ENCODE measurements around the gene ELK4. TPM values are rescaled to one million over a fixed set of nuclear protein-coding genes. Genes with fewer than 3 reads are reported as not detected.
A peak's percentile ranks its signal among the peaks of the same experiment; 100 is the strongest.

ELK4 gene
- total RNA-seq, 1 experiment from 2014 or later: 32.4 TPM

GRCh38 chr1:205600085-205600484 is 31.7 kb downstream of the ELK4 start:
- DNase-seq: no peak
- Histone ChIP-seq H3K36me3 (peaks cover 14% of the 10 kb centered on the region), H3K4me1 (no peaks in the 10 kb centered on the region), H3K4me3 (no peak overlapping the region), H3K27ac (no peak overlapping the region), H3K9me3 (replicated peaks) (no peaks in the 10 kb centered on the region), H3K27me3 (no peaks in the 10 kb centered on the region)

- no peak overlapping the region for H3K27ac ChIP-seq
- H3K36me3 ChIP-seq: peaks cover 14% of the 10 kb centered on the region
- H3K27me3 ChIP-seq: no peaks in the 10 kb centered on the region
- DNase-seq: no peak
- no peaks in the 10 kb centered on the region for H3K4me1 ChIP-seq
- H3K4me3 ChIP-seq: no peak overlapping the region
- H3K9me3 ChIP-seq (replicated peaks): no peaks in the 10 kb centered on the region
Measured at GRCh38 chr1:205599669-205600042, 32.2 kb downstream of the ELK4 start.

GRCh38 chr1:205598841-205599668 is 32.8 kb downstream of the ELK4 start:
- H3K27ac ChIP-seq: no peak overlapping the region
- no peak for DNase-seq
- no peaks in the 10 kb centered on the region for H3K27me3 ChIP-seq
- peaks cover 11% of the 10 kb centered on the region for H3K36me3 ChIP-seq
- no peaks in the 10 kb centered on the region for H3K4me1 ChIP-seq
- H3K9me3 ChIP-seq (replicated peaks): no peaks in the 10 kb centered on the region
- H3K4me3 ChIP-seq: no peak overlapping the region

- no peaks in the 10 kb centered on the region for H3K4me1 ChIP-seq
- DNase-seq: no peak
- no peaks in the 10 kb centered on the region for H3K9me3 ChIP-seq (replicated peaks)
- no peak overlapping the region for H3K4me3 ChIP-seq
- H3K27me3 ChIP-seq: no peaks in the 10 kb centered on the region
- no peak overlapping the region for H3K27ac ChIP-seq
- peaks cover 8% of the 10 kb centered on the region; the same call in 1 of the 2 replicates for H3K36me3 ChIP-seq
Measured at GRCh38 chr1:205597691-205598314, 34.0 kb downstream of the ELK4 start.

- Histone ChIP-seq H3K36me3 (0 out of 2 replicates have a peak, but pooled peaks cover 2% of the 10 kb centered on the region), H3K4me3 (no peak overlapping the region), H3K27me3 (no peaks in the 10 kb centered on the region), H3K27ac (no peak overlapping the region), H3K4me1 (no peaks in the 10 kb centered on the region), H3K9me3 (replicated peaks) (no peaks in the 10 kb centered on the region)
- no peak for DNase-seq
Measured at GRCh38 chr1:205596876-205597275, 34.9 kb downstream of the ELK4 start.

- no peak for DNase-seq
Measured at GRCh38 chr1:205595861-205596260, 36.0 kb downstream of the ELK4 start.

GRCh38 chr1:205595435-205595834 is 36.4 kb downstream of the ELK4 start:
- no peak overlapping the region for H3K4me3 ChIP-seq
- DNase-seq: no peak
- no peaks in the 10 kb centered on the region for H3K9me3 ChIP-seq (replicated peaks)
- H3K4me1 ChIP-seq: no peaks in the 10 kb centered on the region
- no peak overlapping the region for H3K27ac ChIP-seq
- 0 out of 2 replicates have a peak, but pooled peaks cover 2% of the 10 kb centered on the region for H3K36me3 ChIP-seq
- H3K27me3 ChIP-seq: no peaks in the 10 kb centered on the region

More at GRCh38 chr1:205595861-205596260, 36.0 kb downstream of the ELK4 start:
- no peaks in the 10 kb centered on the region for H3K27me3 ChIP-seq
- H3K36me3 ChIP-seq: 0 out of 2 replicates have a peak, but pooled peaks cover 2% of the 10 kb centered on the region
- no peak overlapping the region for H3K4me3 ChIP-seq
- H3K9me3 ChIP-seq (replicated peaks): no peaks in the 10 kb centered on the region
- H3K27ac ChIP-seq: no peak overlapping the region
- no peaks in the 10 kb centered on the region for H3K4me1 ChIP-seq

GRCh38 chr1:205594846-205595245 is 37.0 kb downstream of the ELK4 start:
- DNase-seq: no peak
- Histone ChIP-seq H3K27me3 (no peaks in the 10 kb centered on the region), H3K4me1 (no peaks in the 10 kb centered on the region), H3K36me3 (0 out of 2 replicates have a peak, but pooled peaks cover 2% of the 10 kb centered on the region), H3K4me3 (no peak overlapping the region), H3K9me3 (replicated peaks) (no peaks in the 10 kb centered on the region), H3K27ac (no peak overlapping the region)

GRCh38 chr1:205593967-205594366 is 37.8 kb downstream of the ELK4 start:
- Histone ChIP-seq H3K4me1 (no peaks in the 10 kb centered on the region), H3K36me3 (0 out of 2 replicates have a peak, but pooled peaks cover 2% of the 10 kb centered on the region), H3K27ac (no peak overlapping the region), H3K9me3 (replicated peaks) (no peaks in the 10 kb centered on the region), H3K4me3 (no peak overlapping the region), H3K27me3 (no peaks in the 10 kb centered on the region)
- no peak for DNase-seq

GRCh38 chr1:205593532-205593931 is 38.3 kb downstream of the ELK4 start:
- H3K4me3 ChIP-seq: no peak overlapping the region
- H3K27ac ChIP-seq: no peak overlapping the region
- H3K36me3 ChIP-seq: no peaks in the 10 kb centered on the region
- no peaks in the 10 kb centered on the region for H3K27me3 ChIP-seq
- DNase-seq: no peak
- H3K4me1 ChIP-seq: no peaks in the 10 kb centered on the region
- no peaks in the 10 kb centered on the region for H3K9me3 ChIP-seq (replicated peaks)

GRCh38 chr1:205592443-205593003 is 39.3 kb downstream of the ELK4 start:
- no peak for DNase-seq

GRCh38 chr1:205591522-205592351 is 40.1 kb downstream of the ELK4 start:
- Histone ChIP-seq H3K4me3 (peak overlapping the region; percentile 36), H3K27ac (no peak overlapping the region)

More at GRCh38 chr1:205592443-205593003, 39.3 kb downstream of the ELK4 start:
- Histone ChIP-seq H3K9me3 (replicated peaks) (no peaks in the 10 kb centered on the region), H3K27ac (no peak overlapping the region), H3K36me3 (no peaks in the 10 kb centered on the region), H3K27me3 (no peaks in the 10 kb centered on the region; the same call in 1 of the 2 replicates), H3K4me1 (no peaks in the 10 kb centered on the region), H3K4me3 (no peak overlapping the region)

GRCh38 chr1:205590777-205591513 is 40.9 kb downstream of the ELK4 start:
- Histone ChIP-seq H3K4me3 (no peak overlapping the region), H3K9me3 (replicated peaks) (no peaks in the 10 kb centered on the region), H3K4me1 (no peaks in the 10 kb centered on the region), H3K36me3 (no peaks in the 10 kb centered on the region), H3K27me3 (no peaks in the 10 kb centered on the region; the same call in 1 of the 2 replicates), H3K27ac (no peak overlapping the region)
- no peak for DNase-seq

More at GRCh38 chr1:205591522-205592351, 40.1 kb downstream of the ELK4 start:
- Histone ChIP-seq H3K27me3 (no peaks in the 10 kb centered on the region; the same call in 1 of the 2 replicates), H3K4me1 (no peaks in the 10 kb centered on the region), H3K9me3 (replicated peaks) (no peaks in the 10 kb centered on the region), H3K36me3 (no peaks in the 10 kb centered on the region)
- DNase-seq: peak; percentile 80 to 86

- H3K27ac ChIP-seq: no peak overlapping the region
- no peak for DNase-seq
- no peaks in the 10 kb centered on the region for H3K9me3 ChIP-seq (replicated peaks)
- no peak overlapping the region for H3K4me3 ChIP-seq
- H3K27me3 ChIP-seq: no peaks in the 10 kb centered on the region; the same call in 1 of the 2 replicates
- no peaks in the 10 kb centered on the region for H3K36me3 ChIP-seq
- no peaks in the 10 kb centered on the region for H3K4me1 ChIP-seq
Measured at GRCh38 chr1:205590457-205590768, 41.4 kb downstream of the ELK4 start.

Data from SJCRH30 (cell line).